Small intestine (tissue), 16 donors: Measurements from ENCODE around the gene METRNL. TPM values are rescaled to one million over a fixed set of nuclear protein-coding genes. Genes with fewer than 3 reads are reported as not detected.
"Not testable (repeated sequence)": the region's sequence is repeated elsewhere in the genome, so short reads cannot be mapped to it uniquely, and the experiment has no call there.

ENCODE experiments used
- DNase-seq, 2 donors: peaks; one replicate each; pipeline versions ENCODE4 v3.0.0 to v3.0.0-alpha.2; 2013
- FAIRE-seq: peaks from 2 replicates; lab custom pipeline; 2012; peaks lifted over from hg19 to GRCh38; lab: Jason Lieb, UNC
- H3K27ac ChIP-seq, 3 donors: one replicate each; pipeline ENCODE4 v1.5.1; 2013; ENCODE audit warnings: low read length in 2 of 3, mild to moderate bottlenecking in 2 of 3, control low read depth in 1 of 3, inconsistent platforms in 1 of 3, low read depth in 1 of 3, moderate library complexity in 1 of 3
- H3K27me3 ChIP-seq, 3 donors: one replicate each; pipeline ENCODE4 v1.6.1; 2013; ENCODE audit warnings: low read length in 3 of 3, inconsistent platforms in 1 of 3; ENCODE audit not compliant: control insufficient read depth in 3 of 3, insufficient read depth in 3 of 3
- H3K36me3 ChIP-seq, 3 donors: one replicate each; pipeline ENCODE4 v1.6.1; 2013; ENCODE audit warnings: low read length in 3 of 3, inconsistent platforms in 1 of 3, low read depth in 1 of 3, mild to moderate bottlenecking in 1 of 3, moderate library complexity in 1 of 3; ENCODE audit not compliant: control insufficient read depth in 3 of 3, insufficient read depth in 2 of 3
- H3K4me1 ChIP-seq, 3 donors: one replicate each; pipeline ENCODE4 v1.6.1; 2013; ENCODE audit warnings: low read length in 2 of 3, inconsistent platforms in 1 of 3, low read depth in 1 of 3, mild to moderate bottlenecking in 1 of 3, moderate library complexity in 1 of 3; ENCODE audit not compliant: control insufficient read depth in 3 of 3, insufficient read depth in 2 of 3
- H3K4me3 ChIP-seq, 3 donors: one replicate each; pipeline ENCODE4 v1.5.1; 2013; ENCODE audit warnings: low read length in 3 of 3, control low read depth in 1 of 3, inconsistent platforms in 1 of 3, low read depth in 1 of 3, mild to moderate bottlenecking in 1 of 3, moderate library complexity in 1 of 3
- H3K9me3 ChIP-seq, 2 donors: one replicate each; pipeline ENCODE4 v1.6.1; 2013; ENCODE audit warnings: low read depth in 1 of 2, low read length in 1 of 2; ENCODE audit not compliant: control insufficient read depth in 2 of 2, insufficient read depth in 1 of 2
- WGBS, 3 donors: extraction: QIAGEN DNeasy Blood & Tissue Kit; methylation state at CpG; one replicate each; pipeline ENCODE4 v1.1.7; 2013; 5-methylcytosine and 5-hydroxymethylcytosine counted together
- long read RNA-seq, 10 donors: transcript quantifications; one replicate each; lab custom pipeline, GENCODE V29; 2026
- polyA plus RNA-seq, 4 donors: library from polyadenylated mRNA; stranded (reverse) in 3 of 4; unstranded in 1 of 4; fragments of 200-250 nt in 3 of 4; fragments of 120-200 nt in 1 of 4; gene quantifications; one replicate each; pipeline versions ENCODE4 v1.2.1 to v1.2.3, GENCODE V29; 2013
- donor health status: healthy with polysubstance abuse.
- donor health status: control.
- donor health status: control.
- donor health status: Bipolar disorder and iron deficiency.
- donor health status: healthy.

The METRNL gene
- 100 to 1,000 TPM in 3 of 4 donors, 10 to 100 TPM in 1; 64.4 to 119 (median 115) TPM for polyA plus RNA-seq
- long read RNA-seq, donor 1, result 0 reads
- long read RNA-seq, donor 2, transcript METRNL-201 (4 exons, 1,605 nt), result major isoform, 9 of 11 reads
- long read RNA-seq, donor 2, partial matches to known transcripts, result 0 of 11 reads
- long read RNA-seq, donor 2, other reads (novel, unspliced or antisense), result 0 of 11 reads
- long read RNA-seq, donor 3, transcript METRNL-201 (4 exons, 1,605 nt), result major isoform, 16 of 21 reads
- long read RNA-seq, donor 3, partial matches to known transcripts, result 0 of 21 reads
- long read RNA-seq, donor 3, other reads (novel, unspliced or antisense), result 0 of 21 reads
- long read RNA-seq, donor 4, result 0 reads
- long read RNA-seq, donor 5, transcript METRNL-201 (4 exons, 1,605 nt), result major isoform, 5 of 9 reads
- long read RNA-seq, donor 5, partial matches to known transcripts, result 0 of 9 reads
- long read RNA-seq, donor 5, other reads (novel, unspliced or antisense), result 0 of 9 reads
- long read RNA-seq, donor 6, transcript METRNL-201 (4 exons, 1,605 nt), result major isoform, 28 of 36 reads
- long read RNA-seq, donor 6, partial matches to known transcripts, result 6 of 36 reads
- long read RNA-seq, donor 6, other reads (novel, unspliced or antisense), result 0 of 36 reads
- long read RNA-seq, donor 7, transcript METRNL-203 (3 exons, 1,900 nt), result minor isoform, 8 of 44 reads
- long read RNA-seq, donor 7, transcript METRNL-201 (4 exons, 1,605 nt), result major isoform, 36 of 44 reads
- long read RNA-seq, donor 7, partial matches to known transcripts, result 0 of 44 reads
- long read RNA-seq, donor 7, other reads (novel, unspliced or antisense), result 0 of 44 reads
- long read RNA-seq, donor 8, partial matches to known transcripts, result 0 of 3 reads
- long read RNA-seq, donor 8, other reads (novel, unspliced or antisense), result 0 of 3 reads
- long read RNA-seq, donor 9, transcript METRNL-201 (4 exons, 1,605 nt), result major isoform, 6 of 7 reads
- long read RNA-seq, donor 9, partial matches to known transcripts, result 0 of 7 reads
- long read RNA-seq, donor 9, other reads (novel, unspliced or antisense), result 0 of 7 reads
- long read RNA-seq, donor 10, transcript METRNL-201 (4 exons, 1,605 nt), result major isoform, 14 of 15 reads
- long read RNA-seq, donor 10, partial matches to known transcripts, result 0 of 15 reads
- long read RNA-seq, donor 10, other reads (novel, unspliced or antisense), result 0 of 15 reads

DNA sequence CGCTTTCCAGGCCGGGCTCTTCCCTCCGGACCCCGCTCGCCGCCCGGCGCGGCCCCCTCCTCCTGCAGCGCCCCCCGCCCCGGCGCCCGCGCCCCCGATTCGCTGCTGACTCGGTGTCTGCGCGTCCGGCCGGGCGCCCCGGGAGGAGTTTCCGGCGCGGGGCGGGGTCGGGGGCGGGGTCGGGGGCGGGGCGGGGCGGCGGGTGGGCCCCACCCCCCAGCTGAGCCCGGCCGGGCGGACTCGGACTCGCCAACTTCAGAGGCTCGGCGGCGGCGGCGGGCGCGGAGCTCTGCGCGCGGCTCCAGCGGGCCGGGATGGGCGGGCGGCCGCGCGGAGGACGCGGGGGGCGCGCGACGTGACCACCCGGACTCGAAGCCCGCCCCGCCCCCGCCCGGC, at the start of gene METRNL:
Gene METRNL, plus strand, starts transcription at position 258 of the 396 bp plus-strand sequence. CDS start 207 bp downstream, outside the sequence.
- no peak for FAIRE-seq
- peaks cover 0 to 27% (median 0%) of the 10 kb centered on the region in 3 donors for H3K36me3 ChIP-seq
- peak; percentile 70 to 79 for DNase-seq
- H3K4me3 ChIP-seq, result peak within 1 kb of the TSS; percentile 30 to 96 (median 89)
- peaks cover 0 to 35% (median 6%) of the 10 kb centered on the region in 3 donors for H3K27me3 ChIP-seq
- WGBS, 3 donors, result 0 to 1% (median 0%) methylated on average over 9 to 69 of the region's 69 CpGs
- no peaks in the 10 kb centered on the region for H3K9me3 ChIP-seq
- peak within 1 kb of the TSS; percentile 83 to 100 (median 100) for H3K27ac ChIP-seq
- H3K4me1 ChIP-seq, result peaks cover 11 to 42% (median 12%) of the 10 kb centered on the region in 3 donors

DNA sequence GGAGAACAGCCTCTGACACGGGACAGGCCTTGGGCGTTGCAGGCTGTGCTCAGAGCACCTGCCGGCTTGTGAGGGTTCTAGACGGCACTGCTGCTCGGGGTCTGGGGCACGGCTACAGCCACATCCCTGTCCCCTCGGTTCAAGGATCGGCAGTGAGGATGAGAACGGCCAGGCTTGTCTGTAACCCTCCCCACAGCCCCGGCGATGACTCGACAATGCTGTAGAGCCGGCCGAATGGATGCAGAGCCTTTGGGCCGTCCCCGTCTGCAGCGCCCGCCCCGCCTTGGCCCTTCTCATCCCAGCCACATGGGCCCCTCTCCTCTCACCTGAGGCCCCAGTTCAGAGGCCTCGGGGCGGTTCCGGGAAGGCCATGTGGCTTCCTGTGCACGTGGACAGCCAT, 49.0 kb upstream of the METRNL start:
- FAIRE-seq, result no peak
- Histone ChIP-seq H3K4me3 (no peak overlapping the region), H3K27me3 (no peaks in the 10 kb centered on the region), H3K9me3 (no peaks in the 10 kb centered on the region), H3K4me1 (no peaks in the 10 kb centered on the region), H3K36me3 (peaks cover 0 to 31% (median 0%) of the 10 kb centered on the region in 3 donors), H3K27ac (no peak overlapping the region)
- DNase-seq, result no peak
- WGBS, 3 donors, result 88 to 96% (median 92%) methylated on average over 22 to 23 of the region's 23 CpGs

- peaks cover 0 to 35% (median 0%) of the 10 kb centered on the region in 3 donors for H3K36me3 ChIP-seq
- H3K27me3 ChIP-seq, result no peaks in the 10 kb centered on the region
- no peaks in the 10 kb centered on the region for H3K4me1 ChIP-seq
- no peak for DNase-seq
- FAIRE-seq, result no peak
- H3K9me3 ChIP-seq, result no peaks in the 10 kb centered on the region
- H3K4me3 ChIP-seq, result no peak overlapping the region
- 93 to 96% (median 96%) methylated on average over 30 to 35 of the region's 35 CpGs for WGBS, 3 donors
- H3K27ac ChIP-seq, result no peak overlapping the region
These were observed 48.0 kb upstream of the METRNL start for GRCh38 chr17:83031321-83031945.

GRCh38 chr17:83031946-83032451, 47.4 kb upstream of the METRNL start:
- peaks cover 0 to 35% (median 0%) of the 10 kb centered on the region in 3 donors for H3K36me3 ChIP-seq
- H3K4me1 ChIP-seq, FAIRE-seq, H3K27me3 ChIP-seq, H3K9me3 ChIP-seq, H3K27ac ChIP-seq, DNase-seq, H3K4me3 ChIP-seq: not testable (repeated sequence)
- WGBS, 3 donors, result 90 to 93% (median 91%) methylated on average over 23 to 33 of the region's 33 CpGs

DNA sequence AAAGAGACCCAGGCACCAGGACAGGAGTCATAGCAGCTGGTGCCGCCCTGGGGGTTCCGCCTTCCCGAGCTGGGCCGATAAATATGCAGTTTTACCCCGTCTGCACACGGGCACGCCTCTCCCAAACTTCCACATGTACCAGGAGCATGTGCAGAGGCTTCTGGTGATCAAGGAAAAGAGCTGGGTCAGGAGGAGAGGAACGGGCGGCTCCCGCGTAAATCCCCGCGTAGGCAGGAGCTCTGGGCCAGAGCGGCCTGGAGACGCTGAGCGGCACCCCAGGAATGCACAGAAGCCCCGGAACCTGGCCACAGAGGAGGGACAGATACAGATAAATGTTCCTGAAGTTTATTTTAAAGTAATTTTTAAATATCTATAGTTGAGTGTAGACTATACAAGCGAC, 46.6 kb upstream of the METRNL start:
- no peaks in the 10 kb centered on the region for H3K9me3 ChIP-seq
- no peaks in the 10 kb centered on the region for H3K4me1 ChIP-seq
- no peak for FAIRE-seq
- WGBS, 3 donors, result 94 to 97% (median 96%) methylated on average over 18 of the region's 18 CpGs
- DNase-seq, result no peak
- no peak overlapping the region for H3K27ac ChIP-seq
- no peak overlapping the region for H3K4me3 ChIP-seq
- no peaks in the 10 kb centered on the region for H3K27me3 ChIP-seq
- peaks cover 0 to 38% (median 0%) of the 10 kb centered on the region in 3 donors for H3K36me3 ChIP-seq

- WGBS, 3 donors, result 87 to 98% (median 94%) methylated on average over 14 of the region's 14 CpGs
- Histone ChIP-seq H3K27ac (no peak overlapping the region), H3K4me1 (no peaks in the 10 kb centered on the region), H3K9me3 (peaks cover 0 to under 1% of the 10 kb centered on the region in 2 donors), H3K27me3 (no peaks in the 10 kb centered on the region), H3K36me3 (peaks cover 0 to 30% (median 0%) of the 10 kb centered on the region in 3 donors), H3K4me3 (no peak overlapping the region)
- DNase-seq, result no peak
- FAIRE-seq, result no peak
These were observed 44.9 kb upstream of the METRNL start for GRCh38 chr17:83034525-83034924.

DNA sequence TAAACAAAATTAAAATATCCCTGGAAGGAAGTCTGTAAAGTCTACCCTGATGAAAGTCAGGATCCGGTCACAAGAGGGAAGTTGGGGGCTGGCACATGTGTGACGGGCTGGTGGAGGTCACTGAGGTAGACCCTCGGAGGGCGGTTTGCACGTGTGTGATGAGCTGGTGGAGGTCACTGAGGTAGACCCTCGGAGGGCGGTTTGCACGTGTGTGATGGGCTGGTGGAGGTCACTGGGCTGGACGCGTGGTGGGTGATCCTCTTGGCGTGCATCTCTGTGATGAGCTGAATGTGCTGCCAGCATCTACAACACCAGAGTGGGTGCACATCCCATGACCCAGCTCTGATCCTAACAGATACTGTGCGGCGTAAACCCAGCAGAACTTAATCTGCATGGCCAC, 43.7 kb upstream of the METRNL start:
- FAIRE-seq (no peak), DNase-seq (no peak)
- Histone ChIP-seq H3K27me3 (no peaks in the 10 kb centered on the region), H3K4me1 (no peaks in the 10 kb centered on the region), H3K9me3 (peaks cover 0 to 6% of the 10 kb centered on the region in 2 donors), H3K36me3 (peaks cover 0 to 28% (median 0%) of the 10 kb centered on the region in 3 donors), H3K27ac (no peak overlapping the region), H3K4me3 (no peak overlapping the region)
- 85 to 92% (median 86%) methylated on average over 13 of the region's 13 CpGs for WGBS, 3 donors
